ENCODE measurements around the gene TMEM59L.

DNA sequence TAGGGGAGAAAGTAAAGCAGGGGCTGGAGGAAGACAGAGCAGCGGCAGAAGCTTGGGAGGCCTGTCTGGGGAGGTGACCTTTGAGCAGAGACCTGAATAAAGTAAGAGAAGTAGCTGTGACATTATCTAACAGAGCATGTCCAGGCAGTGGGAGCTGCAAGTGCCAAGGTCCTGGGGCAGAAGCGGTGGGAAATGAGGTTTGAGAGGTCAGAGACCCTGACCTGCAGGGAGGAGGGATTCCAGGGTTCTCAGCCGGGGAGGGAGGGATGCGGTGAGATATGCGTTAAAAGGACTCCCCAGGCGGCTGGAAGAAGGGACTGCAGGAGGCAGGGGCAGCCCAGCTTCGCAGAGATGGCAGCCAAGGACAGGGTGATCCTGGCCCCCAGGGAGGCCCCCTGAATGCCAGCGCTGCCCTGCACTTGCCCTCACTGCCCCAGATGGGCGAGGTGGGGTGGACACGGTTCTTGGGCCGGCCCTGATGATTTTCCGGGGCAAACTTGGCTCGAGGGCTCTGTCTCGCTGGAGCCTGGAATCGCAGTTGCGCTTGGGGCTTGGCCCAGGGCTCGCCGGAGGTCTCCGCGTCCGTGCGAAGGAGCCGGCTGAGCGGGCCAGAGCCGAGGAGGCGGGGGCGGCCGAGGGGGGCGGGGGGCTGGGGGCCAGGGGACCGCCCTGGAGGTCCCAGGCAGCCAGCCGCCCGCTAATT, 9.3 kb upstream of the TMEM59L start:
- TF ChIP-seq, protein P1, sequence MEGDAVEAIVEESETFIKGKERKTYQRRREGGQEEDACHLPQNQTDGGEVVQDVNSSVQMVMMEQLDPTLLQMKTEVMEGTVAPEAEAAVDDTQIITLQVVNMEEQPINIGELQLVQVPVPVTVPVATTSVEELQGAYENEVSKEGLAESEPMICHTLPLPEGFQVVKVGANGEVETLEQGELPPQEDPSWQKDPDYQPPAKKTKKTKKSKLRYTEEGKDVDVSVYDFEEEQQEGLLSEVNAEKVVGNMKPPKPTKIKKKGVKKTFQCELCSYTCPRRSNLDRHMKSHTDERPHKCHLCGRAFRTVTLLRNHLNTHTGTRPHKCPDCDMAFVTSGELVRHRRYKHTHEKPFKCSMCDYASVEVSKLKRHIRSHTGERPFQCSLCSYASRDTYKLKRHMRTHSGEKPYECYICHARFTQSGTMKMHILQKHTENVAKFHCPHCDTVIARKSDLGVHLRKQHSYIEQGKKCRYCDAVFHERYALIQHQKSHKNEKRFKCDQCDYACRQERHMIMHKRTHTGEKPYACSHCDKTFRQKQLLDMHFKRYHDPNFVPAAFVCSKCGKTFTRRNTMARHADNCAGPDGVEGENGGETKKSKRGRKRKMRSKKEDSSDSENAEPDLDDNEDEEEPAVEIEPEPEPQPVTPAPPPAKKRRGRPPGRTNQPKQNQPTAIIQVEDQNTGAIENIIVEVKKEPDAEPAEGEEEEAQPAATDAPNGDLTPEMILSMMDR (IDR thresholded peaks at IDR 0.05), result peak; percentile 24; the same call in 1 of the 2 replicates
- TF ChIP-seq, protein P2, sequence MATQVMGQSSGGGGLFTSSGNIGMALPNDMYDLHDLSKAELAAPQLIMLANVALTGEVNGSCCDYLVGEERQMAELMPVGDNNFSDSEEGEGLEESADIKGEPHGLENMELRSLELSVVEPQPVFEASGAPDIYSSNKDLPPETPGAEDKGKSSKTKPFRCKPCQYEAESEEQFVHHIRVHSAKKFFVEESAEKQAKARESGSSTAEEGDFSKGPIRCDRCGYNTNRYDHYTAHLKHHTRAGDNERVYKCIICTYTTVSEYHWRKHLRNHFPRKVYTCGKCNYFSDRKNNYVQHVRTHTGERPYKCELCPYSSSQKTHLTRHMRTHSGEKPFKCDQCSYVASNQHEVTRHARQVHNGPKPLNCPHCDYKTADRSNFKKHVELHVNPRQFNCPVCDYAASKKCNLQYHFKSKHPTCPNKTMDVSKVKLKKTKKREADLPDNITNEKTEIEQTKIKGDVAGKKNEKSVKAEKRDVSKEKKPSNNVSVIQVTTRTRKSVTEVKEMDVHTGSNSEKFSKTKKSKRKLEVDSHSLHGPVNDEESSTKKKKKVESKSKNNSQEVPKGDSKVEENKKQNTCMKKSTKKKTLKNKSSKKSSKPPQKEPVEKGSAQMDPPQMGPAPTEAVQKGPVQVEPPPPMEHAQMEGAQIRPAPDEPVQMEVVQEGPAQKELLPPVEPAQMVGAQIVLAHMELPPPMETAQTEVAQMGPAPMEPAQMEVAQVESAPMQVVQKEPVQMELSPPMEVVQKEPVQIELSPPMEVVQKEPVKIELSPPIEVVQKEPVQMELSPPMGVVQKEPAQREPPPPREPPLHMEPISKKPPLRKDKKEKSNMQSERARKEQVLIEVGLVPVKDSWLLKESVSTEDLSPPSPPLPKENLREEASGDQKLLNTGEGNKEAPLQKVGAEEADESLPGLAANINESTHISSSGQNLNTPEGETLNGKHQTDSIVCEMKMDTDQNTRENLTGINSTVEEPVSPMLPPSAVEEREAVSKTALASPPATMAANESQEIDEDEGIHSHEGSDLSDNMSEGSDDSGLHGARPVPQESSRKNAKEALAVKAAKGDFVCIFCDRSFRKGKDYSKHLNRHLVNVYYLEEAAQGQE (IDR thresholded peaks at IDR 0.05; ENCODE audit: low read depth, low read length), result no peak
- TF ChIP-seq, protein P3, sequence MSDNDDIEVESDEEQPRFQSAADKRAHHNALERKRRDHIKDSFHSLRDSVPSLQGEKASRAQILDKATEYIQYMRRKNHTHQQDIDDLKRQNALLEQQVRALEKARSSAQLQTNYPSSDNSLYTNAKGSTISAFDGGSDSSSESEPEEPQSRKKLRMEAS (IDR thresholded peaks at IDR 0.05; ENCODE audit: low read depth), result no peak
- TF ChIP-seq EP300 (IDR thresholded peaks at IDR 0.05; ENCODE audit: borderline replicate concordance in 1 of 2, low read depth in 1 of 2, low read length in 1 of 2), result no peak

Measured in SK-N-SH (cell line).